ENCODE results near the gene GPR37. TPM values are rescaled to one million over a fixed set of nuclear protein-coding genes. Genes with fewer than 3 reads are reported as not detected.

GPR37 gene
- total RNA-seq, 2 experiments from 2014 or later = not detected

- no peaks in the 10 kb centered on the region for H3K27me3 Mint-ChIP-seq
- H3K4me3 Mint-ChIP-seq = no peak overlapping the region
- H3K27ac Mint-ChIP-seq = no peak overlapping the region
- no peaks in the 10 kb centered on the region for H3K36me3 Mint-ChIP-seq
- H3K9me3 Mint-ChIP-seq = no peaks in the 10 kb centered on the region
- H3K4me1 Mint-ChIP-seq = no peaks in the 10 kb centered on the region
- ATAC-seq (ENCODE audit: low read depth) (no peak), DNase-seq (no peak)
- POLR2A ChIA-PET = no interaction called here
Observed at GRCh38 chr7:124698964-124699363, 66.6 kb downstream of the GPR37 start.

DNA sequence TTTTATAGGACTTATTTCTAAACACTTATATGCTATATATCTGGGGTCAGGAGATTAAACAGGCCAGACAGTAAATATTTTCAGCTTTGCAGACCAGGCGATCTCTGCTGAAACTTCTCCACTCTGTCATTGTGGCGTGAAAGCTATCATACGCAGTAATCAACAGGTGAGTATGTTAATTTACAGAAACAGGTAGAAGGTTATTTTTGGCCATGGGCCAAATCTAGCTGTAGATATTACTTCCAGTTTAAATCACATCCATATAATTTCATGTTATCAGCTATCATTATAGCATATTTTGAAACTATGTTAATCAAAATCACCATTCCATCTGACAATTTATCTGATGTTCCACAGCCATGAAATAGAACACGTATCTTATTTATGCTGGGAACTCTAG lies 67.8 kb downstream of the GPR37 start:
- H3K4me3 Mint-ChIP-seq = no peak overlapping the region
- H3K36me3 Mint-ChIP-seq = no peaks in the 10 kb centered on the region
- H3K4me1 Mint-ChIP-seq = no peaks in the 10 kb centered on the region
- ATAC-seq (ENCODE audit: low read depth) (no peak), DNase-seq (no peak)
- H3K9me3 Mint-ChIP-seq = no peaks in the 10 kb centered on the region
- POLR2A ChIA-PET = no interaction called here
- no peak overlapping the region for H3K27ac Mint-ChIP-seq
- H3K27me3 Mint-ChIP-seq = no peaks in the 10 kb centered on the region

Other genes with a start within 250 kb of the GPR37 start
- gene POT1, start 164.0 kb upstream of the GPR37 start, total RNA-seq = 10 to 100 TPM; 36.3 to 39.1 TPM

All from activated naive CD8-positive, alpha-beta T cell treated with anti-CD3 and anti-CD28 coated beads, Interleukin-2, amount 10 ng/mL, durations not matched to agents 7 days and 5 days (primary cell).